HEK293 (cell line): Measurements from ENCODE around the gene PAFAH1B2.
"Not testable (repeated sequence)": the region's sequence is repeated elsewhere in the genome, so short reads cannot be mapped to it uniquely, and the experiment has no call there.

Experiments used
- GFI1B ChIP-seq: fragments of 450-650 bp; formaldehyde crosslinking; IDR thresholded peaks from 2 replicates; pipeline ENCODE4 v1.5.1; 2016; ENCODE audit warnings: missing biosample characterization, missing genetic modification characterization
- GLI4 ChIP-seq: fragments of 450-650 bp; formaldehyde crosslinking; IDR thresholded peaks from 2 replicates; pipeline ENCODE4 v1.5.1; 2016; ENCODE audit warnings: missing biosample characterization, missing genetic modification characterization
- ZBTB7A ChIP-seq: fragments of 450-650 bp; formaldehyde crosslinking; IDR thresholded peaks from 2 replicates; pipeline ENCODE4 v1.5.1; 2016; ENCODE audit warnings: low read depth, missing biosample characterization, missing genetic modification characterization
- ZNF335 ChIP-seq: fragments of 450-650 bp; formaldehyde crosslinking; conservative IDR thresholded peaks from 2 replicates; pipeline ENCODE4 v1.5.1; 2016; ENCODE audit warnings: missing biosample characterization, missing genetic modification characterization
- ZNF558 ChIP-seq: fragments of 450-650 bp; formaldehyde crosslinking; IDR thresholded peaks from 2 replicates; pipeline ENCODE4 v1.5.1; 2016; ENCODE audit warnings: missing biosample characterization, missing genetic modification characterization
- ZNF660 ChIP-seq: fragments of 450-650 bp; IDR thresholded peaks from 2 replicates; pipeline ENCODE4 v1.5.1; 2018; ENCODE audit warnings: missing biosample characterization, mild to moderate bottlenecking, missing genetic modification characterization
- ZNF785 ChIP-seq: fragments of 450-650 bp; formaldehyde crosslinking; IDR thresholded peaks from 2 replicates; pipeline ENCODE4 v1.5.1; 2016; ENCODE audit warnings: missing biosample characterization, missing genetic modification characterization
- ZNF792 ChIP-seq: fragments of 450-650 bp; formaldehyde crosslinking; IDR thresholded peaks from 2 replicates; pipeline ENCODE4 v1.5.1; 2016; ENCODE audit warnings: missing biosample characterization, missing genetic modification characterization
- TF ChIP-seq, protein P1 (sequence below): fragments of 450-650 bp; formaldehyde crosslinking; conservative IDR thresholded peaks from 2 replicates; pipeline ENCODE4 v1.5.1; 2016; ENCODE audit warnings: low read depth, missing biosample characterization, missing genetic modification characterization
- TF ChIP-seq, protein P2 (sequence below): fragments of 450-650 bp; formaldehyde crosslinking; IDR thresholded peaks from 2 replicates; pipeline ENCODE4 v1.5.1; 2016; ENCODE audit warnings: missing biosample characterization, missing genetic modification characterization
- TF ChIP-seq, protein P3 (sequence below): fragments of 450-650 bp; formaldehyde crosslinking; IDR thresholded peaks from 2 replicates; pipeline ENCODE4 v1.5.1; 2016; ENCODE audit warnings: missing biosample characterization, missing genetic modification characterization

- TF ChIP-seq ZNF785 (tag by site-specific recombination); GLI4 (tag by site-specific recombination); ZNF335 (tag by site-specific recombination); ZNF558; ZNF660; ZBTB7A; GFI1B (tag by site-specific recombination); ZNF792 (tag by site-specific recombination): not testable (repeated sequence)
- TF ChIP-seq, protein P1, sequence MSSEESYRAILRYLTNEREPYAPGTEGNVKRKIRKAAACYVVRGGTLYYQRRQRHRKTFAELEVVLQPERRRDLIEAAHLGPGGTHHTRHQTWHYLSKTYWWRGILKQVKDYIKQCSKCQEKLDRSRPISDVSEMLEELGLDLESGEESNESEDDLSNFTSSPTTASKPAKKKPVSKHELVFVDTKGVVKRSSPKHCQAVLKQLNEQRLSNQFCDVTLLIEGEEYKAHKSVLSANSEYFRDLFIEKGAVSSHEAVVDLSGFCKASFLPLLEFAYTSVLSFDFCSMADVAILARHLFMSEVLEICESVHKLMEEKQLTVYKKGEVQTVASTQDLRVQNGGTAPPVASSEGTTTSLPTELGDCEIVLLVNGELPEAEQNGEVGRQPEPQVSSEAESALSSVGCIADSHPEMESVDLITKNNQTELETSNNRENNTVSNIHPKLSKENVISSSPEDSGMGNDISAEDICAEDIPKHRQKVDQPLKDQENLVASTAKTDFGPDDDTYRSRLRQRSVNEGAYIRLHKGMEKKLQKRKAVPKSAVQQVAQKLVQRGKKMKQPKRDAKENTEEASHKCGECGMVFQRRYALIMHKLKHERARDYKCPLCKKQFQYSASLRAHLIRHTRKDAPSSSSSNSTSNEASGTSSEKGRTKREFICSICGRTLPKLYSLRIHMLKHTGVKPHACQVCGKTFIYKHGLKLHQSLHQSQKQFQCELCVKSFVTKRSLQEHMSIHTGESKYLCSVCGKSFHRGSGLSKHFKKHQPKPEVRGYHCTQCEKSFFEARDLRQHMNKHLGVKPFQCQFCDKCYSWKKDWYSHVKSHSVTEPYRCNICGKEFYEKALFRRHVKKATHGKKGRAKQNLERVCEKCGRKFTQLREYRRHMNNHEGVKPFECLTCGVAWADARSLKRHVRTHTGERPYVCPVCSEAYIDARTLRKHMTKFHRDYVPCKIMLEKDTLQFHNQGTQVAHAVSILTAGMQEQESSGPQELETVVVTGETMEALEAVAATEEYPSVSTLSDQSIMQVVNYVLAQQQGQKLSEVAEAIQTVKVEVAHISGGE (tag by site-specific recombination) = not testable (repeated sequence)
- TF ChIP-seq, protein P2, sequence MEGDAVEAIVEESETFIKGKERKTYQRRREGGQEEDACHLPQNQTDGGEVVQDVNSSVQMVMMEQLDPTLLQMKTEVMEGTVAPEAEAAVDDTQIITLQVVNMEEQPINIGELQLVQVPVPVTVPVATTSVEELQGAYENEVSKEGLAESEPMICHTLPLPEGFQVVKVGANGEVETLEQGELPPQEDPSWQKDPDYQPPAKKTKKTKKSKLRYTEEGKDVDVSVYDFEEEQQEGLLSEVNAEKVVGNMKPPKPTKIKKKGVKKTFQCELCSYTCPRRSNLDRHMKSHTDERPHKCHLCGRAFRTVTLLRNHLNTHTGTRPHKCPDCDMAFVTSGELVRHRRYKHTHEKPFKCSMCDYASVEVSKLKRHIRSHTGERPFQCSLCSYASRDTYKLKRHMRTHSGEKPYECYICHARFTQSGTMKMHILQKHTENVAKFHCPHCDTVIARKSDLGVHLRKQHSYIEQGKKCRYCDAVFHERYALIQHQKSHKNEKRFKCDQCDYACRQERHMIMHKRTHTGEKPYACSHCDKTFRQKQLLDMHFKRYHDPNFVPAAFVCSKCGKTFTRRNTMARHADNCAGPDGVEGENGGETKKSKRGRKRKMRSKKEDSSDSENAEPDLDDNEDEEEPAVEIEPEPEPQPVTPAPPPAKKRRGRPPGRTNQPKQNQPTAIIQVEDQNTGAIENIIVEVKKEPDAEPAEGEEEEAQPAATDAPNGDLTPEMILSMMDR (tag by site-specific recombination) = not testable (repeated sequence)
- TF ChIP-seq, protein P3, sequence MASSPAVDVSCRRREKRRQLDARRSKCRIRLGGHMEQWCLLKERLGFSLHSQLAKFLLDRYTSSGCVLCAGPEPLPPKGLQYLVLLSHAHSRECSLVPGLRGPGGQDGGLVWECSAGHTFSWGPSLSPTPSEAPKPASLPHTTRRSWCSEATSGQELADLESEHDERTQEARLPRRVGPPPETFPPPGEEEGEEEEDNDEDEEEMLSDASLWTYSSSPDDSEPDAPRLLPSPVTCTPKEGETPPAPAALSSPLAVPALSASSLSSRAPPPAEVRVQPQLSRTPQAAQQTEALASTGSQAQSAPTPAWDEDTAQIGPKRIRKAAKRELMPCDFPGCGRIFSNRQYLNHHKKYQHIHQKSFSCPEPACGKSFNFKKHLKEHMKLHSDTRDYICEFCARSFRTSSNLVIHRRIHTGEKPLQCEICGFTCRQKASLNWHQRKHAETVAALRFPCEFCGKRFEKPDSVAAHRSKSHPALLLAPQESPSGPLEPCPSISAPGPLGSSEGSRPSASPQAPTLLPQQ = not testable (repeated sequence)
Measured at GRCh38 chr11:117112497-117112896, 31.6 kb upstream of the PAFAH1B2 start.
